K562 (cell line): ENCODE data around the gene TXNRD2. TPM values are rescaled to one million over a fixed set of nuclear protein-coding genes. Genes with fewer than 3 reads are reported as not detected.

Source experiments
- PHB ChIP-seq: fragments of 250-450 bp; sonication (Bioruptor Pico); IDR thresholded peaks from 2 replicates; pipeline ENCODE4 v1.5.0; 2021
- SMAD1 ChIP-seq: fragments of 150-350 bp; IDR thresholded peaks from 2 replicates; pipeline ENCODE4 v1.6.1; 2014; ENCODE audit warnings: low read length, low read depth; ENCODE audit not compliant: partially characterized antibody
- polyA plus RNA-seq, 8 experiments: library from polyadenylated mRNA; depleted of rRNA in 4 of 8; stranded (reverse) in 5 of 8; unstranded in 3 of 8; fragments of >200 nt; fragmentation: Nextera tagmentation in 2 of 8; fragmentation: Illumina TruSeq in 1 of 8; extraction: Ambion mirVana in 2 of 8; extraction: Trizol in 1 of 8; gene quantifications; 2 replicates each; pipeline versions ENCODE4 v1.2.1 to v1.2.3, GENCODE V29; 2011 to 2014; ENCODE audit warnings: inconsistent platforms in 1 of 8, missing spikeins in 1 of 8
- total RNA-seq, 7 experiments: library from RNA; depleted of rRNA in 6 of 7; stranded (reverse); fragments of >200 nt in 6 of 7; fragmentation: Illumina TruSeq in 2 of 7; extraction: Trizol in 2 of 7; gene quantifications; 2 replicates each; pipeline versions ENCODE4 v1.2.1 to v1.2.3, GENCODE V29; 2011 to 2021; ENCODE audit warnings: low replicate concordance in 1 of 7
- TF ChIP-seq, protein P1 (sequence below), 2 experiments: fragments of 450-650 bp in 1 of 2; sonication (generic) in 1 of 2; formaldehyde crosslinking in 1 of 2; IDR thresholded peaks; 2 replicates each; pipeline versions ENCODE4 v1.7.1 to v1.9.0; 2016 to 2022; ENCODE audit warnings: inconsistent platforms in 1 of 2, mild to moderate bottlenecking in 1 of 2, missing genetic modification reagents in 1 of 2
- TF ChIP-seq, protein P2 (sequence below): fragments of 250-450 bp; sonication (Bioruptor Pico); IDR thresholded peaks from 2 replicates; pipeline ENCODE4 v1.4.0; 2020; ENCODE audit warnings: borderline replicate concordance

The TXNRD2 gene
- total and polyA plus RNA-seq, 9 of the 15 experiments (the other 6 are each of a cell fraction or from before 2014, with no cell fraction given), result 3.3 to 80.2 (median 49.4) TPM

DNA sequence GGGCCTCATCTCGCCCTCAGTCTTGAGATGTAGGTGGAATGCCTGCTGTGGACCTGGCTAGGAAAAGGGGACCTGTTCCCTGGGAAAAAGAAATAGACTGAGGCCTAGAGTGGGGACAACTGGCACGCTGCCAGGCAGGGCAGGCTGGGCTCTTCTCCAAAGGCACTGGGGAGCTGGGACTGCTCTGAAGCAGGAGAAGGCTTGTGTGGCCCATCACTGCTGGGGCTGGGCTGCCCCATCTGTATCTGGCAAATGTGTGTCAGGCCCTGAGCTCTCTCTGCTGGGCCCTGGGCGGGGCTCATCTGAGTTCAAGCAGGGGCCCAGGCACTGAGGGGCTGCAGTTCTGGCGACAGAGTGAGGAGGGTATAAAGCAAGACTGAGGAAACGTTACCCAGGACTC, 42.1 kb upstream of the TXNRD2 start (continued):
- TF ChIP-seq, protein P1, sequence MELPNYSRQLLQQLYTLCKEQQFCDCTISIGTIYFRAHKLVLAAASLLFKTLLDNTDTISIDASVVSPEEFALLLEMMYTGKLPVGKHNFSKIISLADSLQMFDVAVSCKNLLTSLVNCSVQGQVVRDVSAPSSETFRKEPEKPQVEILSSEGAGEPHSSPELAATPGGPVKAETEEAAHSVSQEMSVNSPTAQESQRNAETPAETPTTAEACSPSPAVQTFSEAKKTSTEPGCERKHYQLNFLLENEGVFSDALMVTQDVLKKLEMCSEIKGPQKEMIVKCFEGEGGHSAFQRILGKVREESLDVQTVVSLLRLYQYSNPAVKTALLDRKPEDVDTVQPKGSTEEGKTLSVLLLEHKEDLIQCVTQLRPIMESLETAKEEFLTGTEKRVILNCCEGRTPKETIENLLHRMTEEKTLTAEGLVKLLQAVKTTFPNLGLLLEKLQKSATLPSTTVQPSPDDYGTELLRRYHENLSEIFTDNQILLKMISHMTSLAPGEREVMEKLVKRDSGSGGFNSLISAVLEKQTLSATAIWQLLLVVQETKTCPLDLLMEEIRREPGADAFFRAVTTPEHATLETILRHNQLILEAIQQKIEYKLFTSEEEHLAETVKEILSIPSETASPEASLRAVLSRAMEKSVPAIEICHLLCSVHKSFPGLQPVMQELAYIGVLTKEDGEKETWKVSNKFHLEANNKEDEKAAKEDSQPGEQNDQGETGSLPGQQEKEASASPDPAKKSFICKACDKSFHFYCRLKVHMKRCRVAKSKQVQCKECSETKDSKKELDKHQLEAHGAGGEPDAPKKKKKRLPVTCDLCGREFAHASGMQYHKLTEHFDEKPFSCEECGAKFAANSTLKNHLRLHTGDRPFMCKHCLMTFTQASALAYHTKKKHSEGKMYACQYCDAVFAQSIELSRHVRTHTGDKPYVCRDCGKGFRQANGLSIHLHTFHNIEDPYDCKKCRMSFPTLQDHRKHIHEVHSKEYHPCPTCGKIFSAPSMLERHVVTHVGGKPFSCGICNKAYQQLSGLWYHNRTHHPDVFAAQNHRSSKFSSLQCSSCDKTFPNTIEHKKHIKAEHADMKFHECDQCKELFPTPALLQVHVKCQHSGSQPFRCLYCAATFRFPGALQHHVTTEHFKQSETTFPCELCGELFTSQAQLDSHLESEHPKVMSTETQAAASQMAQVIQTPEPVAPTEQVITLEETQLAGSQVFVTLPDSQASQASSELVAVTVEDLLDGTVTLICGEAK (IDR thresholded peaks at IDR 0.05), result no peak
- TF ChIP-seq, protein P1 (CRISPR knock-in tag; IDR thresholded peaks at IDR 0.05), result peak; percentile 29; the same call in 1 of the 2 replicates
- peak; percentile 67 for TF ChIP-seq SMAD1
- 0 out of 2 replicates have a peak, but pooled peaks have one; percentile 65 for TF ChIP-seq PHB (CRISPR knock-in tag)
- TF ChIP-seq, protein P2, sequence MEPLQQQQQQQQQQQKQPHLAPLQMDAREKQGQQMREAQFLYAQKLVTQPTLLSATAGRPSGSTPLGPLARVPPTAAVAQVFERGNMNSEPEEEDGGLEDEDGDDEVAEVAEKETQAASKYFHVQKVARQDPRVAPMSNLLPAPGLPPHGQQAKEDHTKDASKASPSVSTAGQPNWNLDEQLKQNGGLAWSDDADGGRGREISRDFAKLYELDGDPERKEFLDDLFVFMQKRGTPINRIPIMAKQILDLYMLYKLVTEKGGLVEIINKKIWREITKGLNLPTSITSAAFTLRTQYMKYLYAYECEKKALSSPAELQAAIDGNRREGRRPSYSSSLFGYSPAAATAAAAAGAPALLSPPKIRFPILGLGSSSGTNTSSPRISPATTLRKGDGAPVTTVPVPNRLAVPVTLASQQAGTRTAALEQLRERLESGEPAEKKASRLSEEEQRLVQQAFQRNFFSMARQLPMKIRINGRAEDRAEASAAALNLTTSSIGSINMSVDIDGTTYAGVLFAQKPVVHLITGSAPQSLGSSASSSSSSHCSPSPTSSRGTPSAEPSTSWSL, result 0 out of 2 replicates have a peak, but pooled peaks have one; percentile 37
